ENCODE data around the gene EMP3.
"Not testable (repeated sequence)": the region's sequence is repeated elsewhere in the genome, so short reads cannot be mapped to it uniquely, and the experiment has no call there.

Gene EMP3

GRCh38 chr19:48325265-48325910 is at the start of gene EMP3:
Gene EMP3 (plus strand): TSS chr19:48325552. CDS start chr19:48326845, 1,293 bp downstream.
- DNase-seq: peak; percentile 86

GRCh38 chr19:48279747-48280146 is 45.6 kb upstream of the EMP3 start:
- no peak for DNase-seq

- peak; percentile 87 for DNase-seq
Measured at GRCh38 chr19:48283908-48284307, 41.4 kb upstream of the EMP3 start.

GRCh38 chr19:48284896-48285295 is 40.5 kb upstream of the EMP3 start:
- DNase-seq: no peak

GRCh38 chr19:48287748-48288147 is 37.6 kb upstream of the EMP3 start:
- no peak for DNase-seq

GRCh38 chr19:48290401-48290770 is 35.0 kb upstream of the EMP3 start:
- DNase-seq: peak; percentile 28

- peak; percentile 39 for DNase-seq
Measured at GRCh38 chr19:48290771-48291488, 34.4 kb upstream of the EMP3 start.

GRCh38 chr19:48291489-48291815 is 33.9 kb upstream of the EMP3 start:
- DNase-seq: not testable (repeated sequence)

- DNase-seq: peak; percentile 48
Measured at GRCh38 chr19:48292798-48293197, 32.6 kb upstream of the EMP3 start.

GRCh38 chr19:48295458-48295857 is 29.9 kb upstream of the EMP3 start:
- DNase-seq: no peak

- DNase-seq: no peak
Measured at GRCh38 chr19:48296963-48297734, 28.2 kb upstream of the EMP3 start.

- no peak for DNase-seq
Measured at GRCh38 chr19:48297975-48298374, 27.4 kb upstream of the EMP3 start.

- no peak for DNase-seq
Measured at GRCh38 chr19:48301886-48302599, 23.3 kb upstream of the EMP3 start.

- no peak for DNase-seq
Measured at GRCh38 chr19:48302600-48302959, 22.8 kb upstream of the EMP3 start.

GRCh38 chr19:48303367-48303766 is 22.0 kb upstream of the EMP3 start:
- no peak for DNase-seq

- no peak for DNase-seq
Measured at GRCh38 chr19:48303866-48304265, 21.5 kb upstream of the EMP3 start.

- DNase-seq: no peak
Measured at GRCh38 chr19:48308631-48309586, 16.4 kb upstream of the EMP3 start.

- DNase-seq: not testable (repeated sequence)
Measured at GRCh38 chr19:48309731-48310130, 15.6 kb upstream of the EMP3 start.

GRCh38 chr19:48310227-48310626 is 15.1 kb upstream of the EMP3 start:
- DNase-seq: no peak

GRCh38 chr19:48311384-48311783 is 14.0 kb upstream of the EMP3 start:
- DNase-seq: no peak

GRCh38 chr19:48315712-48316111 is 9.6 kb upstream of the EMP3 start:
- no peak for DNase-seq

GRCh38 chr19:48317708-48317960 is 7.7 kb upstream of the EMP3 start:
- not testable (repeated sequence) for DNase-seq
